GM19452 (cell line): ENCODE results near the gene CYP4V2.

Experiments used
- ATAC-seq: cut with Tn5 transposase; IDR thresholded peaks from one replicate; pipeline ENCODE4 v1.9.1; 2021; ENCODE audit not compliant: unreplicated experiment

CYP4V2 gene

GRCh38 chr4:186191200-186192065 lies at the start of gene CYP4V2:
Gene CYP4V2 (plus strand): TSS chr4:186191567. CDS start chr4:186191824, 257 bp downstream.
- peak; percentile 90 for ATAC-seq

DNA sequence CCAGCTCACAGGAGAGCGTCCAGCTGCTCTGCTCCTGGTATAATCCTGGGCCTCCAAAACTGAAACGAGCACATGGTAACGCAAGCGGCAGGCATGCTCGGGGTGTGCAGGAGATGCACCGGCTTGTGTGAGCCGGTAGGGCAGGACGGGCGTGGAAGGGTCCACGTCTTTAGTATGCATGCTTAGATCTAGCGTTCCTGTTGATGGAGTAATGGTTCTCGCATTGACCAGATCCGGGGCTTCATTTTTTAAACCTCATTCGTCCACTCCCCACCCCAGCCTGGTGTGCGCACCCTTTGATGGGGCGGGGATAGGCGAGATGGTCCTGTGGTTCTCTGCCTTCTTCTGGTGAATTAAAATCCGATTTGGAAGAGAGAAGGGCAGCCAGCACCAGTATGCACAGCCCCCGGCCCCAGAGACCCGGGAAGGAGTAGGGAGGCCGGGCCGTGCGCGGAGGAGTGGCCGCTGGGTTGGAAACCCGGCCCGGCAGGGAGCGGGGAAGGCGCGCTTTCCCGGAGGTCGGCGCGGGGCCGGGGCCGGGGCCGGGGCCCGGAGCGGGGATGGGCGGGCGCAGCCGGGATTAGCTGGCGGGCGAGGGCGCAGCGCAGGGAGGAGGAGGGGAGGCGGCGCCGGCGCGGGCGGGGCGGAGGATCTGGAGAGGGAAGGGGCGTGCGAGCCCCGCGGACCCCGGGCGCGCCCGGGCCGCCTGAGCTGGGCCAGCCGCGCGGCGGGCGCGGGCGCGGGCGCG lies 47.0 kb upstream of the CYP4V2 start:
- peak; percentile 46 for ATAC-seq

- peak; percentile 40 for ATAC-seq
These were observed 46.3 kb upstream of the CYP4V2 start for GRCh38 chr4:186144946-186145569.

GRCh38 chr4:186146458-186146857 lies 44.9 kb upstream of the CYP4V2 start:
- ATAC-seq: no peak

DNA sequence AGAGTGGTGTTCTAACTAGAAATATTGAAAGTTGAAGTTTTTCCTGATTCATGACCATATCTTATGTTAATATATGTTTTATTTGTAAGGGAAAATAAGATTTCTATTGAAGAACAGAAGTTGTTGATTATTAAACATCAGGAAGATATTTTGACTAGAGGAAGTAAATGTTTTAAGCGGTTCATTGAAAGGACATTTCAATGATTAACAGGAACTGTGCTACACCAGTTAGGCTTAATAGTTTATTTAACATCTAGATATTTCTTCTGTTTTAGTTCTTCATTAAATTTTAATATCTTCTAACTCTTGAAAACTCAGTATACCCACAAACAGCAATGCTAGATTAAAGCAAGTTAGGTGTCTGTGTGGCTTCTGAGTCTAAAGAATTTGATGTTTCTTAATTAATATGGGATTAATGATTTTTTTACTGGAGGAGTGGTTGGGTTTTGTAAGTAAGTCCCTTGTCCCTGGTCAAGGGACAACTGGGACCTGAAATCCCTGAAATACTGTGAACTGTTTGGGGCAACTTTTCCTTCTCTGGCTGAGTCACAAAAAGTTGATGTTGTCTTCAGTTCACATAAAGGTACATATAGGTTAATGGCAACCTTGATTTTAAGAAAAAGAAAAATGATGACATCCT lies 42.9 kb upstream of the CYP4V2 start:
- ATAC-seq: no peak

DNA sequence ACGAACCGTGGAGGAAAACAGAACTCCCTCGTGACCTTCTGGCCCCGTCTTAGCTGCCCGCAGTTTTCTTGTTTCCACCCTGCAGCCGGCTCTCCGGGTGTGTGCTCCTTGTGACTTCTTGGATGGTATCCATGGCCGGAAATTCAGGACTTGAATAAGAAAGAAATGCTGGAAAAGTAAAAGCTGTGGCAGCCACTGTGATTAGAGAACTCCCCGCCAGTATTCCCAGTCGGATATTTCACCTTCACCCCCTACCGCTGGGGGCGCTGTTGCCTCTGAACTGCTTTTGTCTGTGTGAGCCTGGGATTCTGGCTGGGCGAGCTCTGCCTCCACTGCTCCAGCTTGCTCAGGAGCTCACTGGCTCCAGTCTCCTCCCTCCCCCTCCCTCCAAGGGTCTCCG lies 41.5 kb upstream of the CYP4V2 start:
- ATAC-seq: no peak

GRCh38 chr4:186150926-186151325 lies 40.4 kb upstream of the CYP4V2 start:
- ATAC-seq: no peak

- no peak for ATAC-seq
These were observed 39.9 kb upstream of the CYP4V2 start for GRCh38 chr4:186151499-186151898.

- no peak for ATAC-seq
These were observed 33.1 kb upstream of the CYP4V2 start for GRCh38 chr4:186158021-186158813.

DNA sequence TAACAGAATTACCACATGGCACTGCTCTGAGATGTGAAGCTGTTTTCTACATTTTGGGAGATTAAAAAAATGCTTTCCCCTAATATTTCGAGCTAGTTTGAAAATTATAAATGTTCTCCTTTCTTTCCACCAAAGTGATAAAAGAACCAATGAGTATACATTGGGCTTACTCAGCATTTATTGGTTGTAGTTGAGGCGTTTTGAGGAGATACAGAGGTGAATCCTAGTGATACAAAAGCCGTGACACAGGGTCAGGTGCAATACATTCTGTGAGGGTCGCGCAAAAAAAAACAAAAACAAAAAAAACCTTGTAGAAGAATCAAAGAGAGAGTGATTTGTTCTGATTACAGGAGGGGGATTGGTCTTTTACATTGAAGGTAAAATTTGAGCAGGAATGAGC lies 32.4 kb upstream of the CYP4V2 start:
- no peak for ATAC-seq

GRCh38 chr4:186159613-186160012 lies 31.8 kb upstream of the CYP4V2 start:
- ATAC-seq: no peak

DNA sequence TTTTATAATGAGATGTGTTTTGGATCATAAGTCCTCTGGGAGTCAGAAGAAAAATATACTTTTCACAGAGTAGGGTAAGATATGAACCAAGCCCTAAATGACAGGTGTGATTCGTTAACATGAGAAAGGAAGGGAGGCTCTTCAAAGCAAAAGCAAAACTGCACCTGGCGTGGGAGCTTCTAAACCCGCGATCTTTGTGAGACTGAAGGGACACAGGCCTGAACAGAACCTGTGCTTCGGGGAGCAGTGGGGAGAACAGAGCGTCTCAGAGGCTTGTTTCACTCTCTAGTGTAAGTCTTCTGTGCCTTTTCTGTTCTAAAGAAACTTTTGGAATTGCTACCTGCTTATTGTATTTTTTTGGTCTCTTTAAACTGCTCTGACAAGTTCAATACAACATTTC lies 30.2 kb upstream of the CYP4V2 start:
- ATAC-seq: peak; percentile 93

GRCh38 chr4:186166852-186167512 lies 24.4 kb upstream of the CYP4V2 start:
- no peak for ATAC-seq

- ATAC-seq: no peak
These were observed 23.8 kb upstream of the CYP4V2 start for GRCh38 chr4:186167605-186168004.

- ATAC-seq: no peak
These were observed 22.6 kb upstream of the CYP4V2 start for GRCh38 chr4:186168750-186169149.

- ATAC-seq: no peak
These were observed 21.9 kb upstream of the CYP4V2 start for GRCh38 chr4:186169333-186169944.

DNA sequence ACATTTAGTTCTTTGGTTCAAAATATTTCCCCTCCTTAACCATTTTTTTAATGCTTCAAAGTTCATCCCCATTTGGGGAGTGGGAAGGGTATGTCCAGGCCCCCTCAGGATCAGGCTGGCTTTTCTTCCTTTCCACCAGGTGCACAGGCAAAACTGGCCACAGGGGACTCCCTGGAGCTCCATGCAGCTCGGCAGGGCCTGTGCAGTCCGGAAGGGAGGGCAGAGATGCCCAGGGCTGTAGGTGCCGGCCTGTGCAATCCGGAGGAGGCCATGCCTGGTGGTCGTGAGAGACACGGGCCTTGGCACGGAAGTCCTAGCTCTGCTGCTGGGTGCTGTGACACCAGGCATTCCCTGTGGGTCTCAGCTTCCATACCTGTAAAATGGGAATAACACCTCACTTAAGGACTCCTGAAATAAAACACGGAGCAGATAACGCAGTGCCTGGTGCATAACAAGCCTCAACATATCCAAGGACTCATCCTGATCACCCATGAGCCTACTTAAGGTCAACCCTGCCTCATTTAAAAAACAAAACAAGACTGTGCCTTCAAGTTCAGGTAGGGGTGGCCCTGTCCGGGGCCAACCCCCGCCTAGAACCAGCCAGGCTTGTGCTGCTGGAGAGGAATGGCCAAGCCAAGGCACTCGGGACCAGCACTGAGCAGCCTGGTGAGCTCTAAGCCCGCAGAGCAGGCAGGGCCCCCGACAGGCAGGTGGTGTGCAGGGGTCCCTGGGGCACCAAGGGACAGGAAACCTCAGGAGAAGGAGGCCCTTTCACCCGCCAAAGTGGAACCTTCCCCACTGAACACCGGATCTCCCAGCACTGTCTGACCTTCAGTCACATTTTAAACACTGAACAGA lies 21.2 kb upstream of the CYP4V2 start:
- no peak for ATAC-seq

DNA sequence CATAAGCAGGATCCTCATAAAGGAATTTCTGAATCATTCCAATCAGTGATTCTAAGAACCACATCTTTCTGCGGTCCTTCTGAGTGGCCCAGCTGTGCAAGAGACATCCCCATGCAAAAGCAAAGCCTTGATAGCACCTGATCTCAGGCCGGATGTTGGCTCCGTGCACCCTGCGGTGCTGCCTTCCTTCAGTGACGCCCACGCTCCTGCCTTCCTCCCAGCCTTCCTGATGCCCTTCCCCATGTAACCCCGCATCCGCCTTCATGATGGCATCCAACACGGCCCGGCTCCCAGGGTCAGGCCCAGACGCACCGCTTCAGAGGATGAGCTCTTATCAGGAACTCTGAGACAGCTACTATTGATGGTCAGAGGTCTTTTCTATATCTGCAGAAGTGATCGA lies 20.4 kb upstream of the CYP4V2 start:
- no peak for ATAC-seq

GRCh38 chr4:186172546-186172945 lies 18.8 kb upstream of the CYP4V2 start:
- ATAC-seq: no peak
